Left ventricle myocardium inferior (tissue), 1 donor: ENCODE measurements around the gene CCDC82. TPM values are rescaled to one million over a fixed set of nuclear protein-coding genes. Genes with fewer than 3 reads are reported as not detected.
A peak's percentile ranks its signal among the peaks of the same experiment; 100 is the strongest.
"Not testable (repeated sequence)": the region's sequence is repeated elsewhere in the genome, so short reads cannot be mapped to it uniquely, and the experiment has no call there.

ENCODE experiments used
- DNase-seq: peaks from one replicate; pipeline ENCODE4 v3.0.0-alpha.2; 2020
- H3K27ac ChIP-seq: fragments of 200-600 bp; replicated peaks from 2 replicates; pipeline ENCODE4 v1.8.0; 2021
- H3K27me3 ChIP-seq: fragments of 200-600 bp; 2 replicates; pipeline ENCODE4 v1.8.0; 2021; ENCODE audit warnings: low read depth
- H3K36me3 ChIP-seq: fragments of 200-600 bp; 2 replicates; pipeline ENCODE4 v1.8.0; 2021
- H3K4me1 ChIP-seq: fragments of 200-600 bp; 2 replicates; pipeline ENCODE4 v1.8.0; 2021
- H3K4me3 ChIP-seq: fragments of 200-600 bp; 2 replicates; pipeline ENCODE4 v1.8.0; 2021; ENCODE audit warnings: mild to moderate bottlenecking, moderate library complexity
- H3K9me3 ChIP-seq: fragments of 200-600 bp; replicated peaks from 2 replicates; pipeline ENCODE4 v1.8.0; 2021
- CTCF ChIP-seq: fragments of 200-600 bp; IDR thresholded peaks from 2 replicates; pipeline ENCODE4 v1.8.0; 2021; ENCODE audit warnings: antibody characterized with exemption, mild to moderate bottlenecking, borderline replicate concordance
- intact Hi-C: fragments of 100-400 bp; cut with micrococcal nuclease; formaldehyde crosslinking; loops from one replicate; pipeline ENCODE4 v1.11.0; 2022
- long read RNA-seq: library from polyadenylated mRNA; unstranded; transcript quantifications from one replicate; pipeline ENCODE4 v2.0.0, GENCODE V29; 2021
- total RNA-seq: library from RNA; stranded (reverse); fragmentation: NEBNext Ultra II Directional; extraction: Animal tissue kit (Norgen Biotek cat#: 25700); gene quantifications from one replicate; pipeline ENCODE4 v1.2.1, GENCODE V29; 2021
- donor health status: DM: no; HTN: yes; CAD: no; lungs with severe emphysema.

Gene CCDC82
- 15.9 TPM for total RNA-seq
- long read RNA-seq, full-length matches to known transcripts, result 9 of 18 reads
- long read RNA-seq, partial matches to known transcripts, result 0 of 18 reads
- long read RNA-seq, other reads (novel, unspliced or antisense), result 9 of 18 reads

- peaks cover 4% of the 10 kb centered on the region for H3K36me3 ChIP-seq
- peak within 1 kb of the TSS; percentile 94 for H3K27ac ChIP-seq
- TF ChIP-seq CTCF, result no peak
- peak within 1 kb of the TSS; percentile 94 for H3K4me3 ChIP-seq
- H3K9me3 ChIP-seq, result no peaks in the 10 kb centered on the region
- no peaks in the 10 kb centered on the region for H3K27me3 ChIP-seq
- H3K4me1 ChIP-seq, result peaks cover 37% of the 10 kb centered on the region
- DNase-seq, result peak; percentile 97
- intact Hi-C loops, result loop anchor here (10.0 kb wide), 1 partner anchor 555 kb away; no protein-coding TSS in a partner anchor
These were observed at the start of gene CCDC82, which contains the start of gene JRKL for GRCh38 chr11:96389720-96390487. CCDC82 (minus strand) TSS chr11:96389912; CDS start chr11:96384747, 5,165 bp downstream. JRKL (plus strand) TSS chr11:96390013; CDS start chr11:96390650, 637 bp downstream.

GRCh38 chr11:96432654-96433053, 42.9 kb upstream of the CCDC82 start:
- peaks cover 14% of the 10 kb centered on the region for H3K27me3 ChIP-seq
- H3K27ac ChIP-seq, DNase-seq, H3K4me3 ChIP-seq, H3K36me3 ChIP-seq, H3K4me1 ChIP-seq, intact Hi-C loops: not testable (repeated sequence)
- peaks cover 21% of the 10 kb centered on the region for H3K9me3 ChIP-seq

- H3K4me1 ChIP-seq, result no peaks in the 10 kb centered on the region
- TF ChIP-seq CTCF, result no peak
- no peak for DNase-seq
These were observed 41.0 kb upstream of the CCDC82 start for GRCh38 chr11:96430668-96431067.

GRCh38 chr11:96424693-96425092, 35.0 kb upstream of the CCDC82 start:
- intact Hi-C loops, result no loop called here
- Histone ChIP-seq H3K4me1 (no peaks in the 10 kb centered on the region), H3K27ac (no peak overlapping the region), H3K4me3 (no peak overlapping the region), H3K9me3 (no peaks in the 10 kb centered on the region), H3K27me3 (peaks cover 60% of the 10 kb centered on the region), H3K36me3 (no peaks in the 10 kb centered on the region)
- no peak for TF ChIP-seq CTCF
- DNase-seq, result no peak

More at GRCh38 chr11:96430668-96431067, 41.0 kb upstream of the CCDC82 start:
- H3K27me3 ChIP-seq, result peaks cover 22% of the 10 kb centered on the region
- intact Hi-C loops, result no loop called here
- peaks cover 21% of the 10 kb centered on the region for H3K9me3 ChIP-seq
- no peak overlapping the region for H3K4me3 ChIP-seq
- no peak overlapping the region for H3K27ac ChIP-seq
- no peaks in the 10 kb centered on the region for H3K36me3 ChIP-seq

GRCh38 chr11:96413408-96413807, 23.7 kb upstream of the CCDC82 start:
- Histone ChIP-seq H3K27ac (no peak overlapping the region), H3K36me3 (no peaks in the 10 kb centered on the region), H3K9me3 (no peaks in the 10 kb centered on the region), H3K4me3 (no peak overlapping the region), H3K27me3 (peaks cover 24% of the 10 kb centered on the region), H3K4me1 (no peaks in the 10 kb centered on the region)
- TF ChIP-seq CTCF, result no peak
- no peak for DNase-seq
- intact Hi-C loops, result no loop called here

GRCh38 chr11:96412761-96413381, 23.2 kb upstream of the CCDC82 start:
- Histone ChIP-seq H3K4me1 (no peaks in the 10 kb centered on the region), H3K27me3 (peaks cover 24% of the 10 kb centered on the region), H3K9me3 (no peaks in the 10 kb centered on the region), H3K36me3 (no peaks in the 10 kb centered on the region), H3K4me3 (no peak overlapping the region), H3K27ac (no peak overlapping the region)
- TF ChIP-seq CTCF, result no peak
- intact Hi-C loops, result no loop called here
- no peak for DNase-seq

GRCh38 chr11:96411412-96411811, 21.7 kb upstream of the CCDC82 start:
- H3K9me3 ChIP-seq, H3K4me1 ChIP-seq, DNase-seq, H3K36me3 ChIP-seq, intact Hi-C loops, H3K27ac ChIP-seq: not testable (repeated sequence)
- peaks cover 18% of the 10 kb centered on the region for H3K27me3 ChIP-seq
- peak overlapping the region; percentile 51 for H3K4me3 ChIP-seq
